AG09319 (cell line): ENCODE measurements around the gene OAT.

Experiments
- DNase-seq: peaks from one replicate; pipeline ENCODE4 v3.0.0-alpha.2; 2010; ENCODE audit warnings: low read depth; ENCODE audit errors: extremely low read depth
- CTCF ChIP-seq: IDR thresholded peaks from 2 replicates; pipeline ENCODE4 v1.5.1; 2011; ENCODE audit warnings: low read depth, mild to moderate bottlenecking, inconsistent platforms, low read length, moderate library complexity

OAT gene

GRCh38 chr10:124383496-124383895 lies 35.2 kb downstream of the OAT start:
- no peak for TF ChIP-seq CTCF
- no peak for DNase-seq

GRCh38 chr10:124381011-124381611 lies 37.6 kb downstream of the OAT start:
- no peak for TF ChIP-seq CTCF
- DNase-seq: no peak

DNA sequence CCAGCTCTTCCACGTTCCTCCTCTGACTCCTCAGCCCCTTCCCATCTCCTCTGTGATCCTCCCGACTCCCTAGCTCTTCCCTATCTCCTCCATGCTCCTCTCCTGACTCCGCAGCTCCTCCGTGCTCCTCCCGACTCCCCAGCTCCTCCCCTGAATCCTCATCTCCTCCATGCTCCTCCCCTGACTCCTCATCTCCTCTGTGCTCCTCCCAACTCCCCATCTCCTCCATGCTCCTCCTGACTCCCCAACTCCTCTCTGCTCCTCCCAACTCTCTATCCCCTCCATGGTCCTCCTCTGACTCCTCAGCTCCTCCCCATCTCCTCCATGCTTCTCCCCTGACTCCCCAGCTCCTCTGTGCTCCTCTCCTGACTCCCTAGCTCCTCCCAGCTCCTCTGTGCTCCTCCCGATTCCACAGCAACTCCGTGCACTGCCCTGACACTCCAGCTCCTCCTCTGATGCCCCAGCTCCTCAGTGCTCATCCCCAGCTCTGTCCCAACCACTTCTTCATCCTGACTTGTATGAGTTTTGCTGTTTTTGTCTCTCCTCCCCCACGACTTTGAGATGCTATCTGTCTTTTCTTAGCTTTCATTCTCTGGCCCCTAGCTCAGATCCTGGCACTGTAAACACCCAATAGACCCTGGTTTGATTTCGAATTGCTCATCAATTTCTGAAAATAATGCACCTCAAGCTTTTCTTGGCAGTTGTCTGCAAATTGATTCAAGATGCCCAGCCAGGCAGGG lies 38.3 kb downstream of the OAT start:
- TF ChIP-seq CTCF: no peak
- no peak for DNase-seq

- DNase-seq: no peak
- TF ChIP-seq CTCF: no peak
Measured at GRCh38 chr10:124379609-124380193, 39.0 kb downstream of the OAT start.

DNA sequence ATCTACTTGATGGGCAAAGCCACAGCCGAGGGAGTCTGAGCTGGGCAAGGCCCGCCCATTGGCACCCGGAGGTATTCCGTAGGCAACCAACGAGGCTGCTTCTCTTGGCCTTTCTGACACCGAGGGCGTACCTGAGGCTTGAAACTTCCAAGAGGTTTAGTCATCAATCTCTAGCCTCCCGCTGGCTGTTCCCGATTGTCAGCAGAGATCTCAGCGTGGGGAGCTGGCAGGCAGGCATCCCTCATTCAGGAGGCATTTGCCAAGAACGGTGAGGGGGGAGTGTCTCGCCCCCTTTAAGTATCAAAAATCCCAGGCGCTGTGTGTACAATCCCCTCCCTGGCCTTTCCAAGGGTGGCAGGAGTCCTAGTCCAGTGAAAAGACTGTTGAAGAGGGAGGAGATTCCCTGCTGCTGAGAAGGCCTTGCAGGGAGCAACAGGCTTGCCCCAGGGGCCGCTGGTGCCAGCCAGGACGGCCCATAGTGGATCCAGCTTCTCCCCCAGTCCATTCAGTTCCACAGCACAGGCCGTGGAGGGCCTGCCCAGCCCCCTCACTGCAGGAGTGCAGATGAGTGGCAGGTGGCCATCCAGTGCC lies 39.7 kb downstream of the OAT start:
- TF ChIP-seq CTCF: no peak
- no peak for DNase-seq

DNA sequence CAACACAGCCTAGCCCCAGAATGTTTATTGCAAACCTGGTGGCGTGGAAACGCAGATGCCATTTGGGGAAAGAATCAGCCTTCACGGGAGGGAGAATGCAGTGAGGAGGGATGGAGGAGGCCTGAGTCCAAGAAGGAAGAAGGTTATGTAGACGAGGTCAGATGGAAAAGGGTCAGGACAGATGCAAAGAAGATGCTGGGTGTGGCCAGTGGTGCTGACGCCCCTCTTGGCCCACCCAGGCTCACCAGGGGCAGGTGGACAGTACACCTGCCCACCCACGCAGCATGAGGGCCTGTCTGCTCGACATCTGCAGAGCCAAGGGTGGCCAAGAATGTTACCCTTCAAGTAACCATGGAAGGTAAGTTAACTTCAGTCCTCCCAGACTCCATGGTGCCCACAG lies 40.5 kb downstream of the OAT start:
- no peak for DNase-seq
- no peak for TF ChIP-seq CTCF

DNA sequence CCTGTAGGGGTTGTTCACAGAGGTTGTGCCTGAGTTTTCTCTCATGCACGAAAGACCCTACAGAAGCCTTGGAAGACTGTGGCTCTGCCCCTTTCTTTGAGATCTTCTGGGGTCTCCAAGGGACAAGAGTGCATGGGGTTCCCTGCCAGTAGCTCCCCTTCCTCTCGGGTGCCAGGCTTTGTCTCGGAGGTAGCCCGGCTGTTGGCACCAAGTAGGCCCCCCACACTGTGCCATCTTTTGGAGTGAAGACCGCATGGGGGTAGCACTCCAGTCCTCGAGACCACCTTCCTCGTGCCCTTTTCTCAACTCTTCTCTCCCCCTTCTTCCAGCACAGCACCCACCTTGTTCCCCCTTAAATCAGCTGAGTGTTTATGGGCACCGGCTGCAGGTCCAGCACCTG lies 41.6 kb downstream of the OAT start:
- no peak for TF ChIP-seq CTCF

More for the DNA sequence above, 41.6 kb downstream of the OAT start:
- no peak for DNase-seq
